H9 (cell line): ENCODE data around the gene PREPL. TPM values are rescaled to one million over a fixed set of nuclear protein-coding genes. Genes with fewer than 3 reads are reported as not detected.

Experiments used
- DNase-seq: peaks from one replicate; pipeline ENCODE4 v3.0.0-alpha.2; 2017
- H2AFZ ChIP-seq: one replicate; pipeline ENCODE4 v1.6.1; 2013; ENCODE audit warnings: mild to moderate bottlenecking, low read length, control low read depth, moderate library complexity
- H2AK5ac ChIP-seq: 2 replicates; pipeline ENCODE4 v1.6.1; 2013; ENCODE audit warnings: low read length, control low read depth, mixed read lengths; ENCODE audit not compliant: insufficient read length
- H2BK120ac ChIP-seq: one replicate; pipeline ENCODE4 v1.6.1; 2013; ENCODE audit warnings: low read depth, mild to moderate bottlenecking, low read length, control low read depth, inconsistent platforms; ENCODE audit not compliant: poor library complexity, severe bottlenecking
- H2BK12ac ChIP-seq: 2 replicates; pipeline ENCODE4 v1.6.1; 2013; ENCODE audit warnings: low read length, control low read depth, mixed read lengths, low read depth; ENCODE audit not compliant: insufficient read length
- H2BK15ac ChIP-seq: 2 replicates; pipeline ENCODE4 v1.6.1; 2013; ENCODE audit warnings: low read depth, low read length, control low read depth
- H2BK20ac ChIP-seq: one replicate; pipeline ENCODE4 v1.6.1; 2013; ENCODE audit warnings: low read depth, mild to moderate bottlenecking, low read length, control low read depth, inconsistent platforms; ENCODE audit not compliant: poor library complexity, severe bottlenecking
- H2BK5ac ChIP-seq: 2 replicates; pipeline ENCODE4 v1.6.1; 2013; ENCODE audit warnings: low read length, control low read depth, mixed read lengths; ENCODE audit not compliant: insufficient read length
- H3K14ac ChIP-seq: 2 replicates; pipeline ENCODE4 v1.6.1; 2013; ENCODE audit warnings: low read length, control low read depth; ENCODE audit not compliant: insufficient read depth
- H3K18ac ChIP-seq: 2 replicates; pipeline ENCODE4 v1.6.1; 2013; ENCODE audit warnings: low read depth, mild to moderate bottlenecking, mixed read lengths, low read length, control low read depth; ENCODE audit not compliant: insufficient read length
- H3K23ac ChIP-seq: 2 replicates; pipeline ENCODE4 v1.6.1; 2013; ENCODE audit warnings: low read length, control low read depth, mixed read lengths, low read depth; ENCODE audit not compliant: insufficient read length
- H3K23me2 ChIP-seq: 2 replicates; pipeline ENCODE4 v1.6.1; 2013; ENCODE audit warnings: low read depth, mild to moderate bottlenecking, mixed read lengths, low read length, control low read depth; ENCODE audit not compliant: insufficient read length, poor library complexity, severe bottlenecking
- H3K27ac ChIP-seq: 2 replicates; pipeline ENCODE4 v1.5.1; 2013; ENCODE audit warnings: low read length, control low read depth, mixed read lengths, low read depth; ENCODE audit not compliant: insufficient read length
- H3K27me3 ChIP-seq: 2 replicates; pipeline ENCODE4 v1.6.1; 2013; ENCODE audit warnings: low read length, control low read depth, inconsistent platforms; ENCODE audit not compliant: insufficient read depth
- H3K4ac ChIP-seq: 2 replicates; pipeline ENCODE4 v1.6.1; 2013; ENCODE audit warnings: low read depth, mild to moderate bottlenecking, control low read depth, inconsistent platforms, low read length, moderate library complexity
- H3K4me1 ChIP-seq: 2 replicates; pipeline ENCODE4 v1.6.1; 2013; ENCODE audit warnings: low read length, control low read depth, inconsistent platforms; ENCODE audit not compliant: insufficient read depth
- H3K4me2 ChIP-seq: 2 replicates; pipeline ENCODE4 v1.6.1; 2013; ENCODE audit warnings: low read length, control low read depth, mixed read lengths; ENCODE audit not compliant: insufficient read length, insufficient read depth
- H3K56ac ChIP-seq: 2 replicates; pipeline ENCODE4 v1.6.1; 2013; ENCODE audit warnings: low read depth, mild to moderate bottlenecking, mixed read lengths, low read length, control low read depth; ENCODE audit not compliant: insufficient read length
- H3K79me1 ChIP-seq: 2 replicates; pipeline ENCODE4 v1.6.1; 2013; ENCODE audit warnings: low read depth, mild to moderate bottlenecking, moderate library complexity, low read length, control low read depth, inconsistent platforms; ENCODE audit not compliant: insufficient read depth, poor library complexity, severe bottlenecking
- H3K79me2 ChIP-seq: 2 replicates; pipeline ENCODE4 v1.6.1; 2013; ENCODE audit warnings: low read length, control low read depth, inconsistent platforms; ENCODE audit not compliant: insufficient read depth
- H3K9ac ChIP-seq: 2 replicates; pipeline ENCODE4 v1.6.1; 2013; ENCODE audit warnings: low read length, control low read depth, mixed read lengths; ENCODE audit not compliant: insufficient read length; ENCODE audit errors: extremely low read depth
- H3K9me3 ChIP-seq: one replicate; pipeline ENCODE4 v1.6.1; 2013; ENCODE audit warnings: low read depth, low read length, inconsistent platforms; ENCODE audit not compliant: control insufficient read depth
- H3T11ph ChIP-seq: one replicate; pipeline ENCODE4 v1.6.1; 2013; ENCODE audit warnings: mild to moderate bottlenecking, low read length, control low read depth, inconsistent platforms
- H4K20me1 ChIP-seq: one replicate; pipeline ENCODE4 v1.6.1; 2013; ENCODE audit not compliant: control insufficient read depth, insufficient read length, insufficient read depth
- H4K5ac ChIP-seq: 2 replicates; pipeline ENCODE4 v1.6.1; 2013; ENCODE audit warnings: low read depth, mild to moderate bottlenecking, mixed read lengths, low read length, control low read depth; ENCODE audit not compliant: insufficient read length
- H4K8ac ChIP-seq: replicated peaks from 2 replicates; pipeline ENCODE4 v1.6.1; 2013; ENCODE audit warnings: low read length, control low read depth, mixed read lengths, low read depth; ENCODE audit not compliant: insufficient read length
- H4K91ac ChIP-seq: 2 replicates; pipeline ENCODE4 v1.6.1; 2013; ENCODE audit warnings: low read depth, mild to moderate bottlenecking, moderate library complexity, mixed read lengths, low read length, control low read depth; ENCODE audit not compliant: insufficient read length
- H3K27ac Mint-ChIP-seq, 3 experiments: 2 replicates in 2 of 3; 3 replicates in 1 of 3; pipeline ENCODE4 v1.8.0; 2020 to 2021; ENCODE audit warnings: mixed read lengths in 3 of 3, mild to moderate bottlenecking in 1 of 3, moderate library complexity in 1 of 3
- H3K27me3 Mint-ChIP-seq: 2 replicates; pipeline ENCODE4 v1.8.0; 2021; ENCODE audit warnings: low read depth, mild to moderate bottlenecking, moderate library complexity, mixed read lengths
- H3K36me3 Mint-ChIP-seq, 3 experiments: 2 replicates in 2 of 3; 3 replicates in 1 of 3; pipeline ENCODE4 v1.8.0; 2020 to 2021; ENCODE audit warnings: low read depth in 3 of 3, mixed read lengths in 3 of 3; ENCODE audit not compliant: insufficient read depth in 1 of 3
- H3K4me1 Mint-ChIP-seq, 2 experiments: 2 replicates each; pipeline ENCODE4 v1.8.0; 2020; ENCODE audit warnings: mixed read lengths in 2 of 2
- H3K4me3 Mint-ChIP-seq, 2 experiments: 2 replicates in 1 of 2; 3 replicates in 1 of 2; pipeline ENCODE4 v1.8.0; 2020 to 2021; ENCODE audit warnings: mild to moderate bottlenecking in 2 of 2, mixed read lengths in 2 of 2, moderate library complexity in 1 of 2
- H3K9me3 Mint-ChIP-seq, 2 experiments: 2 replicates in 1 of 2; 3 replicates in 1 of 2; pipeline ENCODE4 v1.8.0; 2020; ENCODE audit warnings: mild to moderate bottlenecking in 2 of 2, mixed read lengths in 2 of 2, moderate library complexity in 1 of 2
- CTCF ChIP-seq: fragments of 200-600 bp; sonication (generic); conservative IDR thresholded peaks from 3 replicates; pipeline ENCODE4 v1.8.0; 2021; ENCODE audit warnings: antibody characterized with exemption, mild to moderate bottlenecking
- WGBS: extraction: QIAGEN DNeasy Blood & Tissue Kit; methylation state at CpG from one replicate; pipeline ENCODE4 v1.1.7; 2013; ENCODE audit warnings: missing lambda C conversion rate, low lambda C conversion rate, mixed read lengths; ENCODE audit not compliant: insufficient read length; ENCODE audit errors: extremely low coverage; 5-methylcytosine and 5-hydroxymethylcytosine counted together
- total RNA-seq: library from RNA; stranded (reverse); gene quantifications from 2 replicates; pipeline ENCODE4 v1.2.1, GENCODE V29; 2021

PREPL gene
- total RNA-seq, 1 experiment from 2014 or later: 30.1 TPM

- H3K27ac Mint-ChIP-seq: no peak overlapping the region
Observed at GRCh38 chr2:44329343-44329742, 32.0 kb downstream of the PREPL start.

More at GRCh38 chr2:44329343-44329742, 32.0 kb downstream of the PREPL start:
- H3K56ac ChIP-seq: no peak overlapping the region
- no peak overlapping the region for H2BK20ac ChIP-seq
- peaks cover 3% of the 10 kb centered on the region; the same call in 1 of the 2 replicates for H3K4me1 ChIP-seq
- no peak for TF ChIP-seq CTCF
- no peak overlapping the region for H3K9ac ChIP-seq
- no peak overlapping the region for H2BK5ac ChIP-seq
- no peaks in the 10 kb centered on the region for H4K20me1 ChIP-seq
- no peak overlapping the region for H2BK15ac ChIP-seq
- H2BK120ac ChIP-seq: no peak overlapping the region
- Mint-ChIP-seq H3K9me3 (no peaks in the 10 kb centered on the region), H3K27me3 (no peaks in the 10 kb centered on the region), H3K4me3 (no peak overlapping the region), H3K4me1 (peaks cover 3 to 4% of the 10 kb centered on the region in 2 experiments; a peak in 2 of 4 replicates), H3K36me3 (peaks cover 8 to 41% (median 25%) of the 10 kb centered on the region in 3 experiments; a peak in 6 of 7 replicates)
- no peak overlapping the region for H2BK12ac ChIP-seq
- no peak for DNase-seq
- H3K4ac ChIP-seq: no peak overlapping the region
- no peaks in the 10 kb centered on the region for H3K23me2 ChIP-seq
- H3K27me3 ChIP-seq: no peaks in the 10 kb centered on the region
- no peak overlapping the region for H4K8ac ChIP-seq
- no peaks in the 10 kb centered on the region for H3K79me1 ChIP-seq
- H3K4me2 ChIP-seq: no peak overlapping the region
- H3K14ac ChIP-seq: no peak overlapping the region
- H4K5ac ChIP-seq: no peak overlapping the region
- H2AK5ac ChIP-seq: no peak overlapping the region
- H3T11ph ChIP-seq: no peak overlapping the region
- H4K91ac ChIP-seq: no peak overlapping the region
- no peak overlapping the region for H3K27ac ChIP-seq
- no peaks in the 10 kb centered on the region for H3K9me3 ChIP-seq
- no peaks in the 10 kb centered on the region for H3K79me2 ChIP-seq
- 100% methylated on average over 1 of the region's 2 CpGs for WGBS
- no peak overlapping the region for H2AFZ ChIP-seq
- no peak overlapping the region for H3K23ac ChIP-seq
- no peak overlapping the region for H3K18ac ChIP-seq
